Loucy (cell line): Measurements from ENCODE around the gene EARS2.

Source experiments
- H2AFZ ChIP-seq: fragments of 200-600 bp; sonication (generic); 2 replicates; pipeline ENCODE4 v1.6.0; 2016; ENCODE audit warnings: antibody characterized with exemption, mild to moderate bottlenecking, low read length, moderate library complexity
- H3F3A ChIP-seq: fragments of 200-600 bp; 2 replicates; pipeline ENCODE4 v1.6.0; 2016; ENCODE audit warnings: antibody characterized with exemption, low read depth, mild to moderate bottlenecking
- H3K27me3 ChIP-seq: fragments of 200-600 bp; sonication (generic); 2 replicates; pipeline ENCODE4 v1.6.1; 2014; ENCODE audit warnings: low read length, mild to moderate bottlenecking; ENCODE audit not compliant: insufficient read depth, poor library complexity, severe bottlenecking
- H3K36me3 ChIP-seq: fragments of 200-600 bp; sonication (generic); 2 replicates; pipeline ENCODE4 v1.6.1; 2016; ENCODE audit warnings: low read length; ENCODE audit not compliant: insufficient read depth
- H3K4me1 ChIP-seq: fragments of 200-600 bp; sonication (generic); 2 replicates; pipeline ENCODE4 v1.5.1; 2014; ENCODE audit warnings: low read length, mild to moderate bottlenecking; ENCODE audit not compliant: insufficient read depth, poor library complexity, severe bottlenecking
- H3K4me2 ChIP-seq: fragments of 200-600 bp; sonication (generic); 2 replicates; pipeline ENCODE4 v1.6.0; 2014; ENCODE audit warnings: antibody characterized with exemption, low read length, low read depth, mild to moderate bottlenecking; ENCODE audit not compliant: poor library complexity, severe bottlenecking
- H3K4me3 ChIP-seq: fragments of 200-600 bp; sonication (generic); 2 replicates; pipeline ENCODE4 v1.5.1; 2014; ENCODE audit warnings: low read length, mild to moderate bottlenecking, mixed read lengths; ENCODE audit not compliant: poor library complexity, severe bottlenecking
- H3K79me2 ChIP-seq: fragments of 200-600 bp; sonication (generic); 2 replicates; pipeline ENCODE4 v1.6.1; 2014; ENCODE audit warnings: low read length; ENCODE audit not compliant: insufficient read depth
- H3K9ac ChIP-seq: fragments of 200-600 bp; sonication (generic); 2 replicates; pipeline ENCODE4 v1.6.0; 2014; ENCODE audit warnings: mild to moderate bottlenecking, low read depth, low read length, moderate library complexity; ENCODE audit not compliant: poor library complexity, severe bottlenecking
- H3K9me2 ChIP-seq: fragments of 200-600 bp; sonication (generic); replicated peaks from 2 replicates; pipeline ENCODE4 v1.6.1; 2016; ENCODE audit warnings: low read depth, low read length, mixed read lengths
- H3K9me3 ChIP-seq: fragments of 200-600 bp; sonication (generic); 2 replicates; pipeline ENCODE4 v1.6.1; 2014; ENCODE audit warnings: mild to moderate bottlenecking, antibody characterized with exemption, low read length, low read depth; ENCODE audit not compliant: insufficient read depth
- H4K20me1 ChIP-seq: fragments of 200-600 bp; sonication (generic); 2 replicates; pipeline ENCODE4 v1.6.0; 2014; ENCODE audit warnings: antibody characterized with exemption, low read length, mild to moderate bottlenecking; ENCODE audit not compliant: insufficient read depth, poor library complexity, severe bottlenecking
- CTCF ChIP-seq: fragments of 200-600 bp; sonication (generic); conservative IDR thresholded peaks from 2 replicates; pipeline ENCODE4 v1.5.1; 2014; ENCODE audit warnings: mild to moderate bottlenecking, antibody characterized with exemption, low read length
- EZH2phosphoT487 ChIP-seq: fragments of 200-600 bp; IDR thresholded peaks from 2 replicates; pipeline ENCODE4 v1.6.1; 2018; ENCODE audit warnings: antibody characterized with exemption, mild to moderate bottlenecking, moderate library complexity, borderline replicate concordance

Gene EARS2

GRCh38 chr16:23567602-23568001 lies 10.5 kb upstream of the EARS2 start:
- no peak overlapping the region for H3K9ac ChIP-seq
- H3K4me1 ChIP-seq: no peaks in the 10 kb centered on the region
- no peak overlapping the region for H3K4me3 ChIP-seq
- no peaks in the 10 kb centered on the region for H4K20me1 ChIP-seq
- H3K36me3 ChIP-seq: peaks cover 79% of the 10 kb centered on the region; the same call in 1 of the 2 replicates
- no peak overlapping the region for H2AFZ ChIP-seq
- no peaks in the 10 kb centered on the region for H3K9me2 ChIP-seq
- H3K79me2 ChIP-seq: no peaks in the 10 kb centered on the region
- no peak overlapping the region for H3K4me2 ChIP-seq
- no peaks in the 10 kb centered on the region for H3K9me3 ChIP-seq
- no peaks in the 10 kb centered on the region for H3K27me3 ChIP-seq
- no peaks in the 10 kb centered on the region for H3F3A ChIP-seq
- TF ChIP-seq EZH2phosphoT487 (no peak), CTCF (no peak)

GRCh38 chr16:23566724-23567123 lies 9.6 kb upstream of the EARS2 start:
- Histone ChIP-seq H3K36me3 (peaks cover 83% of the 10 kb centered on the region; the same call in 1 of the 2 replicates), H2AFZ (no peak overlapping the region), H4K20me1 (no peaks in the 10 kb centered on the region)

GRCh38 chr16:23564575-23565363 lies 7.6 kb upstream of the EARS2 start:
- Histone ChIP-seq H3K4me2 (no peak overlapping the region), H3F3A (no peaks in the 10 kb centered on the region), H3K27me3 (no peaks in the 10 kb centered on the region), H2AFZ (no peak overlapping the region), H3K4me3 (no peak overlapping the region), H3K9me2 (no peaks in the 10 kb centered on the region), H3K9me3 (no peaks in the 10 kb centered on the region), H3K79me2 (peaks cover 24% of the 10 kb centered on the region), H3K4me1 (peaks cover 18% of the 10 kb centered on the region), H3K36me3 (peaks cover 69% of the 10 kb centered on the region; the same call in 1 of the 2 replicates), H3K9ac (no peak overlapping the region), H4K20me1 (peaks cover 9% of the 10 kb centered on the region)
- TF ChIP-seq EZH2phosphoT487 (no peak), CTCF (no peak)

More at GRCh38 chr16:23566724-23567123, 9.6 kb upstream of the EARS2 start:
- no peaks in the 10 kb centered on the region for H3F3A ChIP-seq
- peaks cover 6% of the 10 kb centered on the region; the same call in 1 of the 2 replicates for H3K79me2 ChIP-seq
- no peaks in the 10 kb centered on the region for H3K4me1 ChIP-seq
- no peak overlapping the region for H3K9ac ChIP-seq
- no peak for TF ChIP-seq EZH2phosphoT487
- no peaks in the 10 kb centered on the region for H3K9me3 ChIP-seq
- no peak overlapping the region for H3K4me2 ChIP-seq
- no peak overlapping the region for H3K4me3 ChIP-seq
- H3K27me3 ChIP-seq: no peaks in the 10 kb centered on the region
- no peaks in the 10 kb centered on the region for H3K9me2 ChIP-seq
